HFFc6 (cell line): ENCODE data around the gene KSR2. TPM values are rescaled to one million over a fixed set of nuclear protein-coding genes. Genes with fewer than 3 reads are reported as not detected.

Source experiments
- DNase-seq: peaks from one replicate; pipeline ENCODE4 v3.0.0-alpha.2; 2018
- H3K27ac Mint-ChIP-seq: 2 replicates; pipeline ENCODE4 v1.8.0; 2020; ENCODE audit warnings: mild to moderate bottlenecking, mixed read lengths
- H3K27me3 Mint-ChIP-seq: 2 replicates; pipeline ENCODE4 v1.8.0; 2021; ENCODE audit warnings: mild to moderate bottlenecking, moderate library complexity, mixed read lengths; ENCODE audit not compliant: insufficient read depth
- H3K36me3 Mint-ChIP-seq: 2 replicates; pipeline ENCODE4 v1.8.0; 2021; ENCODE audit warnings: low read depth, mixed read lengths
- H3K4me1 Mint-ChIP-seq: 2 replicates; pipeline ENCODE4 v1.8.0; 2020; ENCODE audit warnings: low read depth, mixed read lengths
- H3K4me3 Mint-ChIP-seq: 2 replicates; pipeline ENCODE4 v1.8.0; 2020; ENCODE audit warnings: mild to moderate bottlenecking, moderate library complexity, mixed read lengths
- H3K9me3 Mint-ChIP-seq: 2 replicates; pipeline ENCODE4 v1.8.0; 2020; ENCODE audit warnings: mild to moderate bottlenecking, mixed read lengths
- CTCF ChIP-seq: fragments of 200-600 bp; sonication (generic); IDR thresholded peaks from 2 replicates; pipeline ENCODE4 v1.5.0; 2021; ENCODE audit warnings: antibody characterized with exemption, mild to moderate bottlenecking
- total RNA-seq, 6 experiments: library from RNA; stranded (reverse); fragmentation: NEBNext Ultra II Directional; extraction: Animal tissue kit (Norgen Biotek cat#: 25700); gene quantifications; 2 replicates in 1 of 6; 3 replicates in 5 of 6; pipeline ENCODE4 v1.2.3, GENCODE V29; 2021

KSR2 gene
- total RNA-seq, 6 experiments from 2014 or later = 0.09 to 0.22 (median 0.12) TPM; not detected in 2

GRCh38 chr12:117580015-117580717, 388.6 kb downstream of the KSR2 start:
- Mint-ChIP-seq H3K36me3 (no peaks in the 10 kb centered on the region), H3K27ac (no peak overlapping the region), H3K4me3 (no peak overlapping the region), H3K27me3 (peaks cover 2% of the 10 kb centered on the region; the same call in 1 of the 2 replicates), H3K4me1 (no peaks in the 10 kb centered on the region), H3K9me3 (peaks cover 8% of the 10 kb centered on the region)
- no peak for DNase-seq
- TF ChIP-seq CTCF = no peak

GRCh38 chr12:117577122-117577657, 391.6 kb downstream of the KSR2 start:
- no peak overlapping the region for H3K4me3 Mint-ChIP-seq
- no peaks in the 10 kb centered on the region for H3K36me3 Mint-ChIP-seq
- no peak for TF ChIP-seq CTCF
- H3K4me1 Mint-ChIP-seq = no peaks in the 10 kb centered on the region
- H3K27ac Mint-ChIP-seq = no peak overlapping the region
- no peak for DNase-seq
- H3K9me3 Mint-ChIP-seq = peaks cover 23% of the 10 kb centered on the region
- H3K27me3 Mint-ChIP-seq = peaks cover 4% of the 10 kb centered on the region; the same call in 1 of the 2 replicates

- H3K4me3 Mint-ChIP-seq = no peak overlapping the region
- H3K4me1 Mint-ChIP-seq = no peaks in the 10 kb centered on the region
- DNase-seq = no peak
These were observed 392.7 kb downstream of the KSR2 start for GRCh38 chr12:117576053-117576452.

GRCh38 chr12:117574655-117575054, 394.1 kb downstream of the KSR2 start:
- H3K4me1 Mint-ChIP-seq = no peaks in the 10 kb centered on the region
- no peak for TF ChIP-seq CTCF
- H3K27ac Mint-ChIP-seq = no peak overlapping the region
- H3K36me3 Mint-ChIP-seq = no peaks in the 10 kb centered on the region
- H3K27me3 Mint-ChIP-seq = peaks cover 2% of the 10 kb centered on the region; the same call in 1 of the 2 replicates
- peaks cover 27% of the 10 kb centered on the region for H3K9me3 Mint-ChIP-seq
- DNase-seq = no peak
- H3K4me3 Mint-ChIP-seq = no peak overlapping the region

More at GRCh38 chr12:117576053-117576452, 392.7 kb downstream of the KSR2 start:
- Mint-ChIP-seq H3K9me3 (peaks cover 27% of the 10 kb centered on the region), H3K36me3 (no peaks in the 10 kb centered on the region), H3K27me3 (peaks cover 2% of the 10 kb centered on the region; the same call in 1 of the 2 replicates), H3K27ac (no peak overlapping the region)
- TF ChIP-seq CTCF = no peak

GRCh38 chr12:117572755-117573154, 396.0 kb downstream of the KSR2 start:
- no peak for TF ChIP-seq CTCF
- no peaks in the 10 kb centered on the region for H3K4me1 Mint-ChIP-seq
- DNase-seq = no peak
- peaks cover 23% of the 10 kb centered on the region for H3K9me3 Mint-ChIP-seq
- peaks cover 2% of the 10 kb centered on the region; the same call in 1 of the 2 replicates for H3K27me3 Mint-ChIP-seq
- H3K36me3 Mint-ChIP-seq = no peaks in the 10 kb centered on the region
- no peak overlapping the region for H3K4me3 Mint-ChIP-seq
- no peak overlapping the region for H3K27ac Mint-ChIP-seq
